ENCODE results near the gene RNF113B. TPM values are rescaled to one million over a fixed set of nuclear protein-coding genes. Genes with fewer than 3 reads are reported as not detected.
A peak's percentile ranks its signal among the peaks of the same experiment; 100 is the strongest.

RNF113B gene
- total and polyA plus RNA-seq, 2 of the 13 experiments (the other 11 are each of a cell fraction or from before 2014, with no cell fraction given) = not detected

DNA sequence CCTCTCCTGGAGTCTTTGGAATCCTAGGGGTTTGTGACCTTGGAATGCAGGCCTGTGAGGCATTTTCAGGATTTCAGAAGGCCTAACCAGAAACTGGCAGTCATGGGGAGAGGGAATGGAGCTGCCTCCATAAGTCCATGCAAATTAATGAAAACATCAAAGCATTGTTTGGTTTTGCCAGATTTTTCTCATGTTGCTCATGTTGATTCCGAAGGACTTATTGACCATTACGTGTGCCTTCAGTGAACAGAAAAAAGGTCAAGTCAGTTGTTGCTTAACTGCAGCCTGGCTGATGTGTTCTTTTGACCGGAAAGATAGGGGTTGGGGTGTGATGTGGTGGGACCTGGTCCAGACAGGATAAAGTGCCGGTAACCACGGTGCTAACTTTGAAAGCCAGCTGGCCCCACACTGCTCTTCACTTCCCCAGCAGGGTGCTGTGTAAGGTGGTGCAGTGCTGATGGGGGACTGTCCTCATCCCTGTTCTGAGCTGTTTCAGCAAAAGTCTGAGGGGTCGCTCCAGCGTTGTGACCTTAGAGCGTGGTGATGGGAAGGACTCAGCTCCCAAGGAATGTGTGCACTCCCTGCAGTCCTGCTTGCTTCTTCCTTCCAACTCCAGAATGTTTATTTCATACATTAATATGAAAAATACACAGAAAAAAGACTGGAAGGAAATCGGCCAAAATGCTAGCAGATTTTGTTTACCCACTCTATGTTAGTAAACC lies 3.5 kb downstream of the RNF113B start (continued):
- no peak for TF ChIP-seq YY1 (IDR thresholded peaks at IDR 0.05; ENCODE audit: insufficient read depth, insufficient replicate concordance, low read depth, low read length)
- TF ChIP-seq ZNF180 (CRISPR knock-in tag; IDR thresholded peaks at IDR 0.05; ENCODE audit: borderline replicate concordance, low read depth) = no peak
- no peak for TF ChIP-seq TOE1 (CRISPR knock-in tag; IDR thresholded peaks at IDR 0.05)
- TF ChIP-seq, protein P1, sequence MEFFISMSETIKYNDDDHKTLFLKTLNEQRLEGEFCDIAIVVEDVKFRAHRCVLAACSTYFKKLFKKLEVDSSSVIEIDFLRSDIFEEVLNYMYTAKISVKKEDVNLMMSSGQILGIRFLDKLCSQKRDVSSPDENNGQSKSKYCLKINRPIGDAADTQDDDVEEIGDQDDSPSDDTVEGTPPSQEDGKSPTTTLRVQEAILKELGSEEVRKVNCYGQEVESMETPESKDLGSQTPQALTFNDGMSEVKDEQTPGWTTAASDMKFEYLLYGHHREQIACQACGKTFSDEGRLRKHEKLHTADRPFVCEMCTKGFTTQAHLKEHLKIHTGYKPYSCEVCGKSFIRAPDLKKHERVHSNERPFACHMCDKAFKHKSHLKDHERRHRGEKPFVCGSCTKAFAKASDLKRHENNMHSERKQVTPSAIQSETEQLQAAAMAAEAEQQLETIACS (CRISPR knock-in tag; IDR thresholded peaks at IDR 0.05) = no peak
- TF ChIP-seq NFE2L1 (CRISPR knock-in tag; IDR thresholded peaks at IDR 0.05; ENCODE audit: borderline replicate concordance) = no peak
- no peak for TF ChIP-seq SAFB2 (CRISPR knock-in tag; IDR thresholded peaks at IDR 0.05; ENCODE audit: borderline replicate concordance, low read depth)
- TF ChIP-seq ZNF75D (CRISPR knock-in tag; IDR thresholded peaks at IDR 0.05; ENCODE audit: borderline replicate concordance) = no peak
- no peak for TF ChIP-seq ARNTL (CRISPR knock-in tag; IDR thresholded peaks at IDR 0.05)
- TF ChIP-seq, protein P2, sequence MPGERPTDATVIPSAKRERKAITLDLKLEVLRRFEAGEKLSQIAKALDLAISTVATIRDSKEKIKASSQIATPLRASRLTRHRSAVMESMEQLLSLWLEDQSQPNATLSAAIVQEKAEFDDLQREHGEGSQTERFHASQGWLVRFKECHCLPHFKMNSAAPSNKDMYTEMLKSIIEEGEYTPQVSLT (CRISPR knock-in tag; IDR thresholded peaks at IDR 0.05; ENCODE audit: borderline replicate concordance, low read depth) = no peak
- TF ChIP-seq, protein P3, sequence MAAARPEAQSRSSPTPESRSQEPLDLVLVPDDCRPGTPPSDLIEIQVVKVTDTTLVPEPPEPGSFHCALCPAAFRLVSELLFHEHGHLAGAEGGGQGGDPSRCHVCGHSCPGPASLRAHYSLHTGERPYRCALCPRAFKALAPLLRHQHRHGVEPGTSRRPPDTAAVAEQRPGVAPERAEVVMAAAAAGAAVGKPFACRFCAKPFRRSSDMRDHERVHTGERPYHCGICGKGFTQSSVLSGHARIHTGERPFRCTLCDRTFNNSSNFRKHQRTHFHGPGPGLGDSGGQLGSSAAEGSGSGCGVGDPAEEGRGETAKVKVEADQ (CRISPR knock-in tag; IDR thresholded peaks at IDR 0.05; ENCODE audit: borderline replicate concordance) = no peak
- no peak for TF ChIP-seq ZNF441 (CRISPR knock-in tag; IDR thresholded peaks at IDR 0.05; ENCODE audit: borderline replicate concordance)
- TF ChIP-seq, protein P4, sequence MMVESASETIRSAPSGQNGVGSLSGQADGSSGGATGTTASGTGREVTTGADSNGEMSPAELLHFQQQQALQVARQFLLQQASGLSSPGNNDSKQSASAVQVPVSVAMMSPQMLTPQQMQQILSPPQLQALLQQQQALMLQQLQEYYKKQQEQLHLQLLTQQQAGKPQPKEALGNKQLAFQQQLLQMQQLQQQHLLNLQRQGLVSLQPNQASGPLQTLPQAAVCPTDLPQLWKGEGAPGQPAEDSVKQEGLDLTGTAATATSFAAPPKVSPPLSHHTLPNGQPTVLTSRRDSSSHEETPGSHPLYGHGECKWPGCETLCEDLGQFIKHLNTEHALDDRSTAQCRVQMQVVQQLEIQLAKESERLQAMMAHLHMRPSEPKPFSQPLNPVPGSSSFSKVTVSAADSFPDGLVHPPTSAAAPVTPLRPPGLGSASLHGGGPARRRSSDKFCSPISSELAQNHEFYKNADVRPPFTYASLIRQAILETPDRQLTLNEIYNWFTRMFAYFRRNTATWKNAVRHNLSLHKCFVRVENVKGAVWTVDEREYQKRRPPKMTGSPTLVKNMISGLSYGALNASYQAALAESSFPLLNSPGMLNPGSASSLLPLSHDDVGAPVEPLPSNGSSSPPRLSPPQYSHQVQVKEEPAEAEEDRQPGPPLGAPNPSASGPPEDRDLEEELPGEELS (CRISPR knock-in tag; IDR thresholded peaks at IDR 0.05) = peak; percentile 91
- TF ChIP-seq ZNF205 (CRISPR knock-in tag; IDR thresholded peaks at IDR 0.05) = 0 out of 2 replicates have a peak, but pooled peaks have one; percentile 20
- TF ChIP-seq KLF16 (CRISPR knock-in tag; IDR thresholded peaks at IDR 0.05) = peak in 1 of 2 experiments; percentile 72; a peak in 2 of 4 replicates
- TF ChIP-seq, protein P5, sequence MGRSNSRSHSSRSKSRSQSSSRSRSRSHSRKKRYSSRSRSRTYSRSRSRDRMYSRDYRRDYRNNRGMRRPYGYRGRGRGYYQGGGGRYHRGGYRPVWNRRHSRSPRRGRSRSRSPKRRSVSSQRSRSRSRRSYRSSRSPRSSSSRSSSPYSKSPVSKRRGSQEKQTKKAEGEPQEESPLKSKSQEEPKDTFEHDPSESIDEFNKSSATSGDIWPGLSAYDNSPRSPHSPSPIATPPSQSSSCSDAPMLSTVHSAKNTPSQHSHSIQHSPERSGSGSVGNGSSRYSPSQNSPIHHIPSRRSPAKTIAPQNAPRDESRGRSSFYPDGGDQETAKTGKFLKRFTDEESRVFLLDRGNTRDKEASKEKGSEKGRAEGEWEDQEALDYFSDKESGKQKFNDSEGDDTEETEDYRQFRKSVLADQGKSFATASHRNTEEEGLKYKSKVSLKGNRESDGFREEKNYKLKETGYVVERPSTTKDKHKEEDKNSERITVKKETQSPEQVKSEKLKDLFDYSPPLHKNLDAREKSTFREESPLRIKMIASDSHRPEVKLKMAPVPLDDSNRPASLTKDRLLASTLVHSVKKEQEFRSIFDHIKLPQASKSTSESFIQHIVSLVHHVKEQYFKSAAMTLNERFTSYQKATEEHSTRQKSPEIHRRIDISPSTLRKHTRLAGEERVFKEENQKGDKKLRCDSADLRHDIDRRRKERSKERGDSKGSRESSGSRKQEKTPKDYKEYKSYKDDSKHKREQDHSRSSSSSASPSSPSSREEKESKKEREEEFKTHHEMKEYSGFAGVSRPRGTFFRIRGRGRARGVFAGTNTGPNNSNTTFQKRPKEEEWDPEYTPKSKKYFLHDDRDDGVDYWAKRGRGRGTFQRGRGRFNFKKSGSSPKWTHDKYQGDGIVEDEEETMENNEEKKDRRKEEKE (IDR thresholded peaks at IDR 0.05) = no peak
- TF ChIP-seq, protein P6, sequence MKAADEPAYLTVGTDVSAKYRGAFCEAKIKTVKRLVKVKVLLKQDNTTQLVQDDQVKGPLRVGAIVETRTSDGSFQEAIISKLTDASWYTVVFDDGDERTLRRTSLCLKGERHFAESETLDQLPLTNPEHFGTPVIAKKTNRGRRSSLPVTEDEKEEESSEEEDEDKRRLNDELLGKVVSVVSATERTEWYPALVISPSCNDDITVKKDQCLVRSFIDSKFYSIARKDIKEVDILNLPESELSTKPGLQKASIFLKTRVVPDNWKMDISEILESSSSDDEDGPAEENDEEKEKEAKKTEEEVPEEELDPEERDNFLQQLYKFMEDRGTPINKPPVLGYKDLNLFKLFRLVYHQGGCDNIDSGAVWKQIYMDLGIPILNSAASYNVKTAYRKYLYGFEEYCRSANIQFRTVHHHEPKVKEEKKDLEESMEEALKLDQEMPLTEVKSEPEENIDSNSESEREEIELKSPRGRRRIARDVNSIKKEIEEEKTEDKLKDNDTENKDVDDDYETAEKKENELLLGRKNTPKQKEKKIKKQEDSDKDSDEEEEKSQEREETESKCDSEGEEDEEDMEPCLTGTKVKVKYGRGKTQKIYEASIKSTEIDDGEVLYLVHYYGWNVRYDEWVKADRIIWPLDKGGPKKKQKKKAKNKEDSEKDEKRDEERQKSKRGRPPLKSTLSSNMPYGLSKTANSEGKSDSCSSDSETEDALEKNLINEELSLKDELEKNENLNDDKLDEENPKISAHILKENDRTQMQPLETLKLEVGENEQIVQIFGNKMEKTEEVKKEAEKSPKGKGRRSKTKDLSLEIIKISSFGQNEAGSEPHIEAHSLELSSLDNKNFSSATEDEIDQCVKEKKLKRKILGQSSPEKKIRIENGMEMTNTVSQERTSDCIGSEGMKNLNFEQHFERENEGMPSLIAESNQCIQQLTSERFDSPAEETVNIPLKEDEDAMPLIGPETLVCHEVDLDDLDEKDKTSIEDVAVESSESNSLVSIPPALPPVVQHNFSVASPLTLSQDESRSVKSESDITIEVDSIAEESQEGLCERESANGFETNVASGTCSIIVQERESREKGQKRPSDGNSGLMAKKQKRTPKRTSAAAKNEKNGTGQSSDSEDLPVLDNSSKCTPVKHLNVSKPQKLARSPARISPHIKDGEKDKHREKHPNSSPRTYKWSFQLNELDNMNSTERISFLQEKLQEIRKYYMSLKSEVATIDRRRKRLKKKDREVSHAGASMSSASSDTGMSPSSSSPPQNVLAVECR (CRISPR knock-in tag; IDR thresholded peaks at IDR 0.05; ENCODE audit: borderline replicate concordance) = peak; percentile 54; the same call in 1 of the 2 replicates
